ENCODE measurements around the gene CCDC88B. TPM values are rescaled to one million over a fixed set of nuclear protein-coding genes. Genes with fewer than 3 reads are reported as not detected.
A peak's percentile ranks its signal among the peaks of the same experiment; 100 is the strongest.

CCDC88B gene
- total RNA-seq, 1 experiment from 2014 or later = 11.2 TPM

GRCh38 chr11:64316672-64317324 is 23.2 kb upstream of the CCDC88B start:
- Mint-ChIP-seq H3K4me1 (peaks cover 14 to 17% of the 10 kb centered on the region in 2 experiments), H3K36me3 (ENCODE audit: insufficient read depth in 1 of 3, low read depth in 3 of 3) (peaks cover 22 to 51% (median 38%) of the 10 kb centered on the region in 3 experiments; a peak in 6 of 7 replicates)

More at GRCh38 chr11:64316672-64317324, 23.2 kb upstream of the CCDC88B start:
- Mint-ChIP-seq H3K4me3 (peak overlapping the region; percentile 90 to 93), H3K9me3 (no peaks in the 10 kb centered on the region), H3K27ac (peak overlapping the region; percentile 99 to 100 (median 99)), H3K27me3 (ENCODE audit: low read depth) (no peaks in the 10 kb centered on the region)
- DNase-seq = no peak
- Histone ChIP-seq H4K8ac (replicated peaks; ENCODE audit: insufficient read length, low read depth, low read length) (no peak overlapping the region), H3K23me2 (ENCODE audit: insufficient read length, low read depth, low read length, poor library complexity, severe bottlenecking) (peaks cover 3% of the 10 kb centered on the region), H3K9ac (ENCODE audit: extremely low read depth, insufficient read length, low read length) (peak overlapping the region; percentile 73), H3K79me2 (ENCODE audit: insufficient read depth, low read length) (peaks cover 4% of the 10 kb centered on the region; the same call in 1 of the 2 replicates), H3K56ac (ENCODE audit: insufficient read length, low read depth, low read length) (no peak overlapping the region), H3T11ph (ENCODE audit: low read length) (no peak overlapping the region), H4K91ac (ENCODE audit: insufficient read length, low read depth, low read length) (no peak overlapping the region), H2BK120ac (ENCODE audit: low read depth, low read length, poor library complexity, severe bottlenecking) (no peak overlapping the region), H2BK12ac (ENCODE audit: insufficient read length, low read depth, low read length) (no peak overlapping the region), H4K5ac (ENCODE audit: insufficient read length, low read depth, low read length) (no peak overlapping the region), H3K9me3 (ENCODE audit: control insufficient read depth, low read depth, low read length) (no peaks in the 10 kb centered on the region), H2BK15ac (ENCODE audit: low read depth, low read length) (no peak overlapping the region), H2BK5ac (ENCODE audit: insufficient read length, low read length) (no peak overlapping the region), H3K18ac (ENCODE audit: insufficient read length, low read depth, low read length) (peak overlapping the region; percentile 76), H3K23ac (ENCODE audit: insufficient read length, low read depth, low read length) (no peak overlapping the region), H3K27ac (ENCODE audit: insufficient read length, low read depth, low read length) (no peak overlapping the region), H3K27me3 (ENCODE audit: insufficient read depth, low read length) (no peaks in the 10 kb centered on the region), H2AK5ac (ENCODE audit: insufficient read length, low read length) (no peak overlapping the region), H3K79me1 (ENCODE audit: insufficient read depth, low read depth, low read length, poor library complexity, severe bottlenecking) (no peaks in the 10 kb centered on the region), H3K14ac (ENCODE audit: insufficient read depth, low read length) (peak overlapping the region; percentile 77), H3K4me2 (ENCODE audit: insufficient read depth, insufficient read length, low read length) (peak overlapping the region; percentile 51), H3K4ac (ENCODE audit: low read depth, low read length) (no peak overlapping the region), H2BK20ac (ENCODE audit: low read depth, low read length, poor library complexity, severe bottlenecking) (no peak overlapping the region), H2AFZ (ENCODE audit: low read length) (no peak overlapping the region), H3K4me1 (ENCODE audit: insufficient read depth, low read length) (no peaks in the 10 kb centered on the region), H4K20me1 (ENCODE audit: control insufficient read depth, insufficient read depth, insufficient read length) (peaks cover 2% of the 10 kb centered on the region)
- TF ChIP-seq CTCF (conservative IDR thresholded peaks at IDR 0.05) = peak; percentile 41; the same call in 2 of the 3 replicates
- WGBS (ENCODE audit: extremely low coverage, insufficient read length, low lambda C conversion rate) = no CpG with 5 or more reads among the region's 32 CpGs

Measured in H9 (cell line).